HG02588 (cell line): ENCODE measurements around the gene CENPP.

Experiments used
- ATAC-seq: cut with Tn5 transposase; IDR thresholded peaks from one replicate; pipeline ENCODE4 v1.9.1; 2021; ENCODE audit warnings: mild to moderate bottlenecking, moderate library complexity; ENCODE audit not compliant: unreplicated experiment

The CENPP gene

GRCh38 chr9:92422611-92423338, 97.0 kb downstream of the CENPP start:
- no peak for ATAC-seq

DNA sequence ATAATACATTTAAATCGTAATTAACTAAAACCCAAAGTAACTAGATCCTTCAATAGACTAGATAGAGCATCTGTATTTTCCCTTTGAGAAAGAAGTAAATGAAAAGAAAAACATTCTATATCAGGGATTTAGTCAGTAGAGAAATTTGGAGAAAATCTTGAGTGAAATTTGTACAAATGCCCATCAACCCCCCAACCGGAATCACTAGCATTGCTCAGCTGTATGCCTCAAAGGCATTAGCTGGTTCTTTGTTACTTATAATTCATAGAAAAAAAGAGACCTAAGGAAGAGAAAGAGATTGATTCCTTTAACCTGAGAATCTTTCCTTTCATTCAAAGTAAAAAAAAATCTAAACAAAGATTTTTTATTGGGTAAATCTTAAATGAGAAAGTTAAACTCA, 97.9 kb downstream of the CENPP start:
- no peak for ATAC-seq

DNA sequence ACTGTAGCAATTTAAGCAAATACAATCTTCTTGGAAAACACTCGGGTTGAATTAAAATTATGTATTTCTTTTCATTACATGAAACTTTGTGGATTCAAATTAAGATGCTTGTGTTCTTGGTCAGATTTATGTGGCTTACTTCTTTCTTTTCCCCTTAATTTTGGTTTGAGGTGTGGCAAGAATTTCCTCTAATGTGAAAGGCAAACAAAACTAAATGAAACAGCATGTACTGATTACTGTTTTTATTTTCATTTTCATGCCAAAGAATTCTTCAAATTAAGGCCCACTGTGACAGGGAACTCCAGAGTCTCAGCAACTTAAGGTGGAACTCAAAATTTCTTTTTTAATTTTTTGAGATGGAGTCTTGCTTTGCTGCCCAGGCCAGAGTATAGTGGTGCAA, 98.6 kb downstream of the CENPP start, which contains the start of gene OMD:
Gene OMD (minus strand): TSS at position 132 of the 400 bp plus-strand sequence. CDS start 6,913 bp downstream, outside the sequence.
- no peak for ATAC-seq

- ATAC-seq, result no peak
Measured at GRCh38 chr9:92425474-92425873, 99.7 kb downstream of the CENPP start.

- ATAC-seq, result no peak
Measured at GRCh38 chr9:92426501-92427145, 100.9 kb downstream of the CENPP start.

- ATAC-seq, result no peak
Measured at GRCh38 chr9:92429836-92430235, 104.1 kb downstream of the CENPP start.

DNA sequence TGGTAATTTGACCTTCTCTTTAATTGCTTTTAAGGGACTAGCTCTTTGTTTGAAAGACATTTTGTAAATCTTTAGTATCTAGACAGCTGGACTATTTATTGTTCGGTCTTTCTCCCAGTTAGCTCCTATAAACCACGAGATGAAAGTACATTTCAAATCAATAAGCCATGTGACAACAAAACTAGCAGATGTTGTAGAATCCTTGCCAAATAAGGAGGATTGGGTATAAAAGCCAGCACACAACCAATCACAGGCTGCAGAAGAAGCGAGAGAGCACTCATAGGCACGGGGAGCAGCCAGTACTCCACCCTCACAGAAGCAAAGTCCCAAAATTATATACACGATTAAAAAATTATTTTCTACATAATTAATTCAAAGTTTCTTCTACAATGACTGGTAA, 106.6 kb downstream of the CENPP start:
- no peak for ATAC-seq

DNA sequence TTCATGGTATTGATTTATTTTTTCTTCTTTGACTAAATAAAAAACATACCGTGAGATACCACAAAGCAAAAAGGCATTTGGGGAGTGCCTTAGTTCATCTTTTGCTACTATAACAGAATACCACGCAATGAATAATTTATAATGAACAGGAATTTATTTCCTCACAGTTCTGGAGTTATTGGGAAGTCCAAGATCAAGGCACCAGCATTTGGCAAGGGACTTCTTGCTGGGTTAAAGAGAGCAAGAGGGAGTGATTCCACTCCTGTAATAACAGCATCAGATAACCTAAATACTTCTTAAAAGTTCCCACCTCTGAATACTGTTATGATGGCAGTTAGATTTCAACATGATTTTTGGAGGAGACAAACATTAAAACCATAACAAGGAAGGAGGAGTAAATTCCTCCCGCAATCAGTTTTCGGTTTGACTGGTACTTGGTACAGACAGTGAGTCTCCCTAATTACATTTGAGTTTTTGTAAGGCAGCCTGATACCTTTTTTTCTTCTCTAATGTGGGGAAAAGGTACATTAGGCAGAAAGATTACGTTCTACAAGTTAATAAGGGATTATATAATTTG, 107.3 kb downstream of the CENPP start:
- ATAC-seq, result no peak

DNA sequence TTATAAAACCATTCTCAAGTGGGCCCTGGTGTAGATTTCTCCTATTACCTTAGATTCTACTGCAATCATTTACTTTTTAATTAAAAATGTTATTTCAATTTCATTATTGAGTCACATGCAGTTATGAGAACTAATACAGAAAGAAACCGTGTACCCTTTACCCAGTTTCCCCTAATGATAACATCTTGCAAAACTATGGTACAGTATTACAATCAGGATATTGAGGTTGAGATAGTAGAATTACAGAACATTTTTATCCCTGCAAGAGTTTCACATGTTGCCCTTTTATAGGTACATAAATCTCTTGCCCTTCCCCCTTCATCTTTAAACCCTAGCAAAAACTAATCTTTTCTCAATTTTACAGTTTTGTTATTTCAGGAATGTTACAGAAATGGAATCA, 109.5 kb downstream of the CENPP start:
- no peak for ATAC-seq

DNA sequence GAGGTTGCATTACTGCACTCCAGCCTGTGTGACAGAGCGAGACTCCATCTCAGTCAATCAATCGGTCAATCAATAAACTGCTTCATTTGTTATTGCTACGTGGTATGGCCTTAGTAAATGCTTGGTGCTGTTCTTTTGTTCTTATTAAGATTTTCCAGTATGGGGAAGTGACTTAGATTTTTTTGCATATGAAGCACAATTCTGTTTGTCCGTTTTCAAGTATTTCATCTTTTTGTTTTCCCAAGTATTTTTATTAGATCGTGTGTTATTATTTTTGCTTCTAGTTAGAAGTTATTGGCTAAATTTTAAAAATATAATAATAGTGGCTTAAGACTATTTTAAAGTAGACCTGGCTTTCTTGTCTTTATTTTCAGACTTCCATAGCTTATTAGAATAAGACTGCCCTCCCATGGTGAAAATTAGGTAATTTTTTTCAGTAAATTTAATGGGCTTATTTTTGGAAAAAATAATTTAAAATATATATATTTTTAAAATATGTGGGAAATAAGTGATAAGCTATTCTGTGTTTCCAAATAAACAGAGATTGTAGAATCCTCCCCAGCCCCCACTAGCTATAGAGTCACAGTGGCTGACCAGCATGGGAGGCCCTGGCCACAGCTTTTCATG, 113.3 kb downstream of the CENPP start:
- ATAC-seq, result no peak

- no peak for ATAC-seq
Measured at GRCh38 chr9:92439921-92440750, 114.4 kb downstream of the CENPP start.

DNA sequence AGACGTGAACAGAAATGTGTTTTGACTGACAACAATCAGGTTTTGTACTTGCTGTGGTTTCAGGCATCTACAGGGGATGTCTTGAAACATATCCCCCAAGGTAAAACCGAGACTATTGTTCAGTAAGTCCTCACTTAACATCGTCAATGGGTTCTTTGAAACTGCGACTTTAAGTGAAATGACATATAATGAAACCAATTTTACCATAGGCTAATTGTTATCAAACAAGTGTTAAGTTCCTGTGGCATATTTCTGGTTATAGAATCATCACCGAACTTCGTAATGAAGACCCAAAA, 114.9 kb downstream of the CENPP start:
- no peak for ATAC-seq

GRCh38 chr9:92444841-92445240, 119.1 kb downstream of the CENPP start:
- no peak for ATAC-seq

DNA sequence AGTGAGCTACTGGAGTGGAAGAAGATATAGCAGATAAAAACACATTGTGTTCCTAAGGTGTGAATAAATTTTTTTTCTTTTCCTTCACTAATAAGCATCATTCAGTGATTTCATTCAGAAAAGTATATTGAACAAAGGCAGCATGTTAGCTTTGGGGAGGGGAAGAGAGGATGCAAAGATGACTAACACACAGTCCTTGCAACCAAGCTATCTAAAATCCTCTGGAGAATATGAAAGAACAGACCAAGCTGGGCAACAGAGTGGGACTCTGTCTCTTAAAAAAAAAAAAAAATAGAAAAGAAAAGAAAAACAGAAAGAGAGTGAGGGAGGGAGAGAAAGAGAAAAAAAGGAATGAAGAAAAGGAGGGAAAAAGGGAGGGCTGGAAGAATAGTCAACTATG, 120.8 kb downstream of the CENPP start:
- ATAC-seq, result no peak

DNA sequence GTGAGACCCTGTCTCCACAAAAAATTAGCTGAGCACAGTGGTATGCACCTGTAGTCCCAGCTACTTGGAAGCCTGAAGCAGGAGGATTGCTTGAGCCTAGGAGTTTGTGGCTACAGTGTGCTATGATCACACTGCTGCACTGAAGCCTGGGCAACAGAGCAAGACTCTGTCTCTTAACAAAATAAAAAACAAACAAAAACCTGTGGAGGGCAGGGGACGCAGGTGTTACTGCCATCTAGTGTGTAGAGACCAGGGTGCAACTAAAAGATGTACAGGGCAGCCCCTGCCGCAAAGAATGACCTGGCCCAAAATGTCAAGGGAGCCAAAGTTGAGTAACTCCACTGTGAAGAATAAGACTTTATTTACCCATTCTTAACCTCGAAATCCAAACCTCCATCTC, 129.5 kb downstream of the CENPP start:
- ATAC-seq, result no peak

- no peak for ATAC-seq
Measured at GRCh38 chr9:92457576-92457975, 131.8 kb downstream of the CENPP start.

- ATAC-seq, result no peak
Measured at GRCh38 chr9:92463387-92463786, 137.6 kb downstream of the CENPP start.

GRCh38 chr9:92463984-92464383, 138.2 kb downstream of the CENPP start:
- no peak for ATAC-seq

- no peak for ATAC-seq
Measured at GRCh38 chr9:92467041-92467440, 141.3 kb downstream of the CENPP start.

- no peak for ATAC-seq
Measured at GRCh38 chr9:92467511-92467910, 141.8 kb downstream of the CENPP start.

DNA sequence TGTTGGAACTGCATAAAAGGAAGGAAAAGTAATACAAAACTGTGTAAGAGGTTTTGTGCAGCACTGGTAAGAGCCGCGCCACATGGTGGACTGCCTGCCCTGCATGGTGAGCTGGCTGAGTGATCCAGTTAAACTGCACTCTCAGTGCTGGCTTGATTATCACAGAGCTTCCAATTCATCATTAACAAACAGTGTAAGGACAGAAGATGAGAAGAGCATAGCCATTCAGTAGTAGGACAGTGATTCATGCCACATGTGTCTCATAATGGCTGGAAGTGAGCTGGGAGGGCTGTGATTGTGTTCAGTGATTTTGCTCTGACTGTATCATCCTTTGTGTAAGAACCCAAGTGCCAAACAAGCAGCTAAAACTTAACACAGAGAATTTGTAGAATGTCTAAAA, 142.5 kb downstream of the CENPP start:
- no peak for ATAC-seq
